H1 (cell line): ENCODE results near the gene TFF3. TPM values are rescaled to one million over a fixed set of nuclear protein-coding genes. Genes with fewer than 3 reads are reported as not detected.

Experiments
- POLR2A ChIP-seq, 2 experiments: IDR thresholded peaks; 1 replicate in 1 of 2; 2 replicates in 1 of 2; pipeline ENCODE4 v1.6.1; 2011; ENCODE audit warnings: low read depth in 2 of 2, low read length in 2 of 2, mild to moderate bottlenecking in 2 of 2; ENCODE audit errors: control extremely low read depth in 1 of 2
- polyA plus RNA-seq, 7 experiments: library from polyadenylated mRNA; depleted of rRNA in 3 of 7; stranded (reverse) in 5 of 7; unstranded in 2 of 7; fragments of >200 nt in 5 of 7; fragments of 200-250 nt in 2 of 7; gene quantifications; 1 replicate in 5 of 7; 2 replicates in 1 of 7; 4 replicates in 1 of 7; pipeline versions ENCODE4 v1.2.1 to v1.2.3, GENCODE V29; 2011 to 2013; ENCODE audit warnings: missing spikeins in 2 of 7, mixed read lengths in 2 of 7
- total RNA-seq: library from RNA; stranded (reverse); fragmentation: NEBNext Ultra II Directional; extraction: Animal tissue kit (Norgen Biotek cat#: 25700); gene quantifications from 2 replicates; pipeline ENCODE4 v1.2.1, GENCODE V29; 2021

The TFF3 gene
- total and polyA plus RNA-seq, 2 of the 8 experiments (the other 6 are each of a cell fraction or from before 2014, with no cell fraction given): 1.7 to 6.7 TPM

DNA sequence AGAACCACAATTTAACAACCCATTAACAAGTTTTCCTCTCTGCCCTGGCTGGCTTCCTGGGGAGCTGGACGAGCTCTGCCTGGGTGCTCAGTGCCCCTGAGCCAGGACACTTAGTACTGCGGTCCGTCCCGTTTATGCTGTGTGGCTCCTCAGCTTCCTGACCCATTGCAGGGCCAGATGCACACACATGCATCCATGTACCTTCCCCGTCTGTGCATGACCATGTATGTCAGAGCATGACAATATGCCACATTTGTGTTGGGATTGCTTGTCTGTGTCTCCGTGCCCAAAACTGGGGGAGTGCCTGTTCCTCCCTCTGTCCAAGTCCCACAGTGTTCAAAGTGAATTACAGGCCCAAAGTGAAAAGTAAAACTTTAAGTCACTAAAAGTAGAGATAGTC is 9.7 kb upstream of the TFF3 start (continued):
- TF ChIP-seq POLR2A (IDR thresholded peaks at IDR 0.05; ENCODE audit: control extremely low read depth in 1 of 2, low read depth in 2 of 2, low read length in 2 of 2): no peak
